Endothelial cell of umbilical vein (primary cell): Measurements from ENCODE around the gene CNTNAP2.

ENCODE experiments used
- CTCF ChIP-seq, 2 donors: IDR thresholded peaks; 1 replicate in 1 of 2; 2 replicates in 1 of 2; pipeline ENCODE4 v1.5.1; 2011; ENCODE audit warnings: low read length in 2 of 2, mild to moderate bottlenecking in 2 of 2, moderate library complexity in 2 of 2, control low read depth in 1 of 2, inconsistent platforms in 1 of 2, low read depth in 1 of 2; ENCODE audit not compliant: insufficient read depth in 1 of 2; ENCODE audit errors: extremely low read depth in 1 of 2
- EZH2 ChIP-seq: IDR thresholded peaks from 2 replicates; pipeline ENCODE4 v1.6.1; 2012; ENCODE audit warnings: borderline replicate concordance, low read depth, mild to moderate bottlenecking, moderate library complexity, low read length, inconsistent platforms; ENCODE audit not compliant: severe bottlenecking
- GATA2 ChIP-seq: IDR thresholded peaks from 2 replicates; pipeline ENCODE4 v1.7.0; 2011; ENCODE audit warnings: low read depth, mild to moderate bottlenecking, moderate library complexity, mixed read lengths, low read length; ENCODE audit not compliant: insufficient read length, insufficient read depth
- JUN ChIP-seq: IDR thresholded peaks from 2 replicates; pipeline ENCODE4 v1.6.1; 2011; ENCODE audit warnings: borderline replicate concordance, low read depth; ENCODE audit not compliant: insufficient read length, insufficient read depth
- POLR2A ChIP-seq: IDR thresholded peaks from 2 replicates; pipeline ENCODE4 v1.6.1; 2012; ENCODE audit warnings: low read depth, mild to moderate bottlenecking, control low read depth, low read length
- POLR2AphosphoS5 ChIP-seq: IDR thresholded peaks from 2 replicates; pipeline ENCODE4 v1.6.1; 2012; ENCODE audit warnings: low read depth, mild to moderate bottlenecking, control low read depth, low read length, moderate library complexity; ENCODE audit not compliant: insufficient read depth

- no peak for TF ChIP-seq GATA2
- TF ChIP-seq CTCF (IDR thresholded peaks at IDR 0.05; ENCODE audit: extremely low read depth in 1 of 2, insufficient read depth in 1 of 2, low read depth in 1 of 2, low read length in 2 of 2): no peak
- no peak for TF ChIP-seq POLR2A
- no peak for TF ChIP-seq EZH2
- TF ChIP-seq POLR2AphosphoS5: no peak
- TF ChIP-seq JUN: no peak
Observed at GRCh38 chr7:148319316-148319808, 2202.8 kb downstream of the CNTNAP2 start.
